Tibial nerve (tissue), 4 donors: ENCODE data around the gene AP2S1. TPM values are rescaled to one million over a fixed set of nuclear protein-coding genes. Genes with fewer than 3 reads are reported as not detected.
A peak's percentile ranks its signal among the peaks of the same experiment; 100 is the strongest.
"Not testable (repeated sequence)": the region's sequence is repeated elsewhere in the genome, so short reads cannot be mapped to it uniquely, and the experiment has no call there.

Experiments
- DNase-seq, 2 donors: peaks; one replicate each; pipeline ENCODE4 v3.0.0-alpha.2; 2019; ENCODE audit warnings: low spot score in 2 of 2
- H3K27ac ChIP-seq, 4 donors: fragments of 200-600 bp; sonication (generic) in 3 of 4; one replicate each; pipeline ENCODE4 v1.5.1; 2017 to 2019; ENCODE audit warnings: mild to moderate bottlenecking in 1 of 4
- H3K27me3 ChIP-seq, 2 donors: fragments of 200-600 bp; sonication (generic) in 1 of 2; one replicate each; pipeline versions ENCODE4 v1.5.1 to v1.6.0; 2017 to 2019
- H3K36me3 ChIP-seq, 3 donors: fragments of 200-600 bp; sonication (generic); one replicate each; pipeline ENCODE4 v1.5.1; 2018 to 2019
- H3K4me1 ChIP-seq, 4 donors: fragments of 200-600 bp; sonication (generic) in 3 of 4; one replicate each; pipeline ENCODE4 v1.5.1; 2017 to 2019
- H3K4me3 ChIP-seq, 4 donors: fragments of 200-600 bp; sonication (generic) in 3 of 4; one replicate each; pipeline ENCODE4 v1.5.1; 2017 to 2019; ENCODE audit warnings: mild to moderate bottlenecking in 1 of 4, moderate library complexity in 1 of 4
- H3K9me3 ChIP-seq, 4 donors: fragments of 200-600 bp; sonication (generic) in 3 of 4; one replicate each; pipeline ENCODE4 v1.5.1; 2017 to 2019
- CTCF ChIP-seq, 5 experiments: fragments of 200-600 bp in 3 of 5; fragments of 450-650 bp in 2 of 5; sonication (generic) in 3 of 5; IDR thresholded peaks; one replicate each; pipeline ENCODE4 v1.5.1; 2016 to 2019; ENCODE audit warnings: antibody characterized with exemption in 5 of 5, mild to moderate bottlenecking in 3 of 5, moderate library complexity in 2 of 5
- EP300 ChIP-seq, 2 donors: sonication (generic); formaldehyde crosslinking; IDR thresholded peaks; one replicate each; pipeline ENCODE4 v1.6.1; 2017; ENCODE audit warnings: antibody characterized with exemption in 2 of 2, mild to moderate bottlenecking in 1 of 2
- POLR2A ChIP-seq, 2 donors: fragments of 450-650 bp; IDR thresholded peaks; one replicate each; pipeline ENCODE4 v1.6.1; 2017; ENCODE audit warnings: antibody characterized with exemption in 2 of 2, mild to moderate bottlenecking in 2 of 2, moderate library complexity in 2 of 2
- WGBS, 2 donors: methylation state at CpG; one replicate each; pipeline ENCODE4 v1.1.5; 2018; 5-methylcytosine and 5-hydroxymethylcytosine counted together
- total RNA-seq, 4 donors: library from RNA; depleted of rRNA; stranded (reverse); fragments of >200 nt; gene quantifications; one replicate each; pipeline ENCODE4 v1.1.0, GENCODE V29; 2016

AP2S1 gene
- total RNA-seq, 4 donors from 2014 or later = 32.1 to 108 (median 64.6) TPM

- H3K27me3 ChIP-seq = no peaks in the 10 kb centered on the region
- TF ChIP-seq EP300 (IDR thresholded peaks at IDR 0.05) (peak; percentile 16 to 63), CTCF (IDR thresholded peaks at IDR 0.05) (no peak), POLR2A (IDR thresholded peaks at IDR 0.05) (no peak)
- H3K27ac ChIP-seq = peak overlapping the region; percentile 61 to 88 (median 72)
- WGBS, 2 donors = 17 to 21% methylated on average over 7 of the region's 7 CpGs
- no peaks in the 10 kb centered on the region for H3K9me3 ChIP-seq
- H3K36me3 ChIP-seq = no peaks in the 10 kb centered on the region
- peaks cover 0 to 26% (median 12%) of the 10 kb centered on the region in 4 donors for H3K4me1 ChIP-seq
- DNase-seq = peak; percentile 81 to 83
- H3K4me3 ChIP-seq = no peak overlapping the region
Measured at GRCh38 chr19:46813839-46814358, 36.7 kb downstream of the AP2S1 start.

- no peak for TF ChIP-seq POLR2A (IDR thresholded peaks at IDR 0.05)
- TF ChIP-seq CTCF (IDR thresholded peaks at IDR 0.05) = no peak
- peak in 1 of 2 donors; percentile 32 for TF ChIP-seq EP300 (IDR thresholded peaks at IDR 0.05)
- WGBS, 2 donors = 40 to 50% methylated on average over 24 of the region's 24 CpGs
- peaks cover 0 to 26% (median 12%) of the 10 kb centered on the region in 4 donors for H3K4me1 ChIP-seq
- no peaks in the 10 kb centered on the region for H3K27me3 ChIP-seq
- no peaks in the 10 kb centered on the region for H3K9me3 ChIP-seq
- no peak overlapping the region for H3K4me3 ChIP-seq
- no peaks in the 10 kb centered on the region for H3K36me3 ChIP-seq
- no peak for DNase-seq
- H3K27ac ChIP-seq = peak overlapping the region; percentile 61 to 88 (median 72)
Measured at GRCh38 chr19:46812977-46813838, 37.4 kb downstream of the AP2S1 start.

- no peak overlapping the region for H3K27ac ChIP-seq
- WGBS, 2 donors = 82 to 88% methylated on average over 13 of the region's 13 CpGs
- DNase-seq = no peak
- H3K4me3 ChIP-seq = no peak overlapping the region
- peaks cover 0 to 23% (median 10%) of the 10 kb centered on the region in 4 donors for H3K4me1 ChIP-seq
- no peak for TF ChIP-seq EP300 (IDR thresholded peaks at IDR 0.05)
- no peak for TF ChIP-seq POLR2A (IDR thresholded peaks at IDR 0.05)
- TF ChIP-seq CTCF (IDR thresholded peaks at IDR 0.05) = no peak
- H3K36me3 ChIP-seq = no peaks in the 10 kb centered on the region
- H3K9me3 ChIP-seq = no peaks in the 10 kb centered on the region
- no peaks in the 10 kb centered on the region for H3K27me3 ChIP-seq
Measured at GRCh38 chr19:46809534-46810272, 40.9 kb downstream of the AP2S1 start.

- H3K4me3 ChIP-seq = no peak overlapping the region
- H3K9me3 ChIP-seq = no peaks in the 10 kb centered on the region
- WGBS, 2 donors = 62 to 63% methylated on average over 7 of the region's 7 CpGs
- TF ChIP-seq POLR2A (IDR thresholded peaks at IDR 0.05) (no peak), EP300 (IDR thresholded peaks at IDR 0.05) (no peak), CTCF (IDR thresholded peaks at IDR 0.05) (no peak)
- H3K27ac ChIP-seq = no peak overlapping the region
- DNase-seq = no peak
- no peaks in the 10 kb centered on the region for H3K27me3 ChIP-seq
- no peaks in the 10 kb centered on the region for H3K36me3 ChIP-seq
- no peaks in the 10 kb centered on the region for H3K4me1 ChIP-seq
Measured at GRCh38 chr19:46806656-46807055, 44.0 kb downstream of the AP2S1 start.

- not testable (repeated sequence) for H3K4me1 ChIP-seq, DNase-seq, H3K36me3 ChIP-seq, H3K27ac ChIP-seq, H3K4me3 ChIP-seq, H3K27me3 ChIP-seq, H3K9me3 ChIP-seq
- WGBS, 2 donors = 88 to 90% methylated on average over 4 of the region's 4 CpGs
Measured at GRCh38 chr19:46804432-46804831, 46.2 kb downstream of the AP2S1 start.
